Neural progenitor cell (in vitro differentiated cells): Measurements from ENCODE around the gene ZNF253. TPM values are rescaled to one million over a fixed set of nuclear protein-coding genes. Genes with fewer than 3 reads are reported as not detected.
"Not testable (repeated sequence)": the region's sequence is repeated elsewhere in the genome, so short reads cannot be mapped to it uniquely, and the experiment has no call there.

Experiments
- DNase-seq: peaks from one replicate; pipeline ENCODE4 v3.0.0-alpha.2; 2016; ENCODE audit warnings: low spot score
- H2AFZ ChIP-seq: fragments of 200-600 bp; sonication (generic); replicated peaks from 2 replicates; pipeline ENCODE4 v1.6.1; 2016; ENCODE audit warnings: antibody characterized with exemption
- H3F3A ChIP-seq: fragments of 200-600 bp; sonication (generic); 2 replicates; pipeline ENCODE4 v1.6.1; 2016; ENCODE audit warnings: antibody characterized with exemption, low read depth
- H3K27ac ChIP-seq: fragments of 200-600 bp; sonication (generic); 2 replicates; pipeline ENCODE4 v1.5.1; 2016; ENCODE audit warnings: mild to moderate bottlenecking
- H3K27me3 ChIP-seq: fragments of 200-600 bp; sonication (generic); 2 replicates; pipeline ENCODE4 v1.6.1; 2016; ENCODE audit warnings: mild to moderate bottlenecking, moderate library complexity
- H3K36me3 ChIP-seq: fragments of 200-600 bp; sonication (generic); 2 replicates; pipeline ENCODE4 v1.5.1; 2016
- H3K4me1 ChIP-seq: fragments of 200-600 bp; sonication (generic); 2 replicates; pipeline ENCODE4 v1.6.1; 2016; ENCODE audit warnings: mixed run types
- H3K4me2 ChIP-seq: fragments of 200-600 bp; sonication (generic); 2 replicates; pipeline ENCODE4 v1.6.1; 2016
- H3K4me3 ChIP-seq: fragments of 200-600 bp; sonication (generic); 2 replicates; pipeline ENCODE4 v1.5.1; 2016
- H3K79me2 ChIP-seq: fragments of 200-600 bp; sonication (generic); 2 replicates; pipeline ENCODE4 v1.6.1; 2016; ENCODE audit warnings: low read depth
- H3K9ac ChIP-seq: fragments of 200-600 bp; sonication (generic); 2 replicates; pipeline ENCODE4 v1.6.1; 2016
- H3K9me3 ChIP-seq: fragments of 200-600 bp; sonication (generic); 2 replicates; pipeline ENCODE4 v1.5.1; 2016; ENCODE audit warnings: low read depth
- H4K20me1 ChIP-seq: fragments of 200-600 bp; sonication (generic); 2 replicates; pipeline ENCODE4 v1.6.1; 2016; ENCODE audit warnings: low read depth
- H3K27ac Mint-ChIP-seq: 3 replicates; pipeline ENCODE4 v1.8.0; 2021; ENCODE audit warnings: mixed read lengths
- H3K27me3 Mint-ChIP-seq: 2 replicates; pipeline ENCODE4 v1.8.0; 2022; ENCODE audit warnings: low read depth, mild to moderate bottlenecking, inconsistent platforms, moderate library complexity, mixed read lengths; ENCODE audit not compliant: insufficient read depth
- H3K36me3 Mint-ChIP-seq: 3 replicates; pipeline ENCODE4 v1.8.0; 2021; ENCODE audit warnings: mixed read lengths
- H3K4me1 Mint-ChIP-seq: 3 replicates; pipeline ENCODE4 v1.8.0; 2021; ENCODE audit warnings: mixed read lengths
- H3K4me3 Mint-ChIP-seq: 3 replicates; pipeline ENCODE4 v1.8.0; 2021; ENCODE audit warnings: mild to moderate bottlenecking, moderate library complexity, mixed read lengths
- H3K9me3 Mint-ChIP-seq: 3 replicates; pipeline ENCODE4 v1.8.0; 2020; ENCODE audit warnings: mixed read lengths
- CTCF ChIP-seq: fragments of 200-600 bp; sonication (generic); IDR thresholded peaks from 2 replicates; pipeline ENCODE4 v1.5.1; 2017; ENCODE audit warnings: antibody characterized with exemption, mild to moderate bottlenecking
- EZH2 ChIP-seq: fragments of 200-600 bp; sonication (generic); IDR thresholded peaks from 2 replicates; pipeline ENCODE4 v1.6.1; 2017; ENCODE audit warnings: antibody characterized with exemption, mild to moderate bottlenecking, moderate library complexity
- EZH2phosphoT487 ChIP-seq: fragments of 200-600 bp; sonication (generic); IDR thresholded peaks from 2 replicates; pipeline ENCODE4 v1.6.1; 2017; ENCODE audit warnings: antibody characterized with exemption
- total RNA-seq: library from RNA; depleted of rRNA; stranded (reverse); fragments of >200 nt; gene quantifications from 2 replicates; pipeline ENCODE4 v1.2.3, GENCODE V29; 2015; ENCODE audit warnings: low replicate concordance

ZNF253 gene
- total RNA-seq, 1 donor from 2014 or later: 79.2 TPM

- Histone ChIP-seq H3K9me3 (peaks cover 7% of the 10 kb centered on the region), H3K36me3 (no peaks in the 10 kb centered on the region), H3K4me3 (no peak overlapping the region), H3K4me2 (no peak overlapping the region), H3K9ac (no peak overlapping the region), H4K20me1 (no peaks in the 10 kb centered on the region), H3K4me1 (no peaks in the 10 kb centered on the region), H3F3A (no peaks in the 10 kb centered on the region), H2AFZ (no peak overlapping the region), H3K27me3 (no peaks in the 10 kb centered on the region), H3K79me2 (no peaks in the 10 kb centered on the region), H3K27ac (no peak overlapping the region)
- H3K4me3 Mint-ChIP-seq: no peak overlapping the region
- H3K36me3 Mint-ChIP-seq: no peaks in the 10 kb centered on the region
- no peak overlapping the region for H3K27ac Mint-ChIP-seq
- H3K4me1 Mint-ChIP-seq: no peaks in the 10 kb centered on the region
- peaks cover 27% of the 10 kb centered on the region for H3K9me3 Mint-ChIP-seq
- DNase-seq: no peak
- H3K27me3 Mint-ChIP-seq: no peaks in the 10 kb centered on the region
- TF ChIP-seq EZH2phosphoT487: no peak
- TF ChIP-seq CTCF: no peak
- TF ChIP-seq EZH2: no peak
These were observed 16.6 kb upstream of the ZNF253 start for GRCh38 chr19:19849056-19849455.

GRCh38 chr19:19851740-19852139 is 13.9 kb upstream of the ZNF253 start:
- H3K4me1 ChIP-seq: not testable (repeated sequence)
- H3K9me3 Mint-ChIP-seq: peaks cover 22% of the 10 kb centered on the region

GRCh38 chr19:19858751-19859150 is 6.9 kb upstream of the ZNF253 start:
- no peak overlapping the region for H3K4me3 ChIP-seq
- Mint-ChIP-seq H3K4me3 (no peak overlapping the region), H3K27ac (no peak overlapping the region), H3K9me3 (peaks cover 48% of the 10 kb centered on the region), H3K36me3 (no peaks in the 10 kb centered on the region), H3K27me3 (no peaks in the 10 kb centered on the region), H3K4me1 (no peaks in the 10 kb centered on the region)
- H4K20me1 ChIP-seq: no peaks in the 10 kb centered on the region
- DNase-seq: no peak
- H3K36me3 ChIP-seq: no peaks in the 10 kb centered on the region
- TF ChIP-seq EZH2phosphoT487 (no peak), CTCF (no peak)
- H3K79me2 ChIP-seq: peaks cover 15% of the 10 kb centered on the region
- H3F3A ChIP-seq: no peaks in the 10 kb centered on the region
- no peaks in the 10 kb centered on the region for H3K9me3 ChIP-seq
- no peaks in the 10 kb centered on the region for H3K27me3 ChIP-seq
- no peak overlapping the region for H3K4me2 ChIP-seq
- H2AFZ ChIP-seq: no peak overlapping the region
- H3K9ac ChIP-seq: no peak overlapping the region
- H3K4me1 ChIP-seq: no peaks in the 10 kb centered on the region
- H3K27ac ChIP-seq: no peak overlapping the region

More at GRCh38 chr19:19851740-19852139, 13.9 kb upstream of the ZNF253 start:
- H3F3A ChIP-seq, H2AFZ ChIP-seq, H3K4me3 Mint-ChIP-seq, H3K79me2 ChIP-seq, H4K20me1 ChIP-seq, H3K4me3 ChIP-seq, H3K36me3 Mint-ChIP-seq, H3K27me3 ChIP-seq, H3K27me3 Mint-ChIP-seq, H3K9me3 ChIP-seq, H3K4me2 ChIP-seq, H3K27ac Mint-ChIP-seq, H3K27ac ChIP-seq, H3K36me3 ChIP-seq, DNase-seq, H3K9ac ChIP-seq, H3K4me1 Mint-ChIP-seq: not testable (repeated sequence)

- H3F3A ChIP-seq: peaks cover 3% of the 10 kb centered on the region
- DNase-seq: peak; percentile 75
- TF ChIP-seq EZH2 (no peak), CTCF (no peak), EZH2phosphoT487 (no peak)
- no peak overlapping the region for H3K27ac Mint-ChIP-seq
- H2AFZ ChIP-seq: no peak overlapping the region
- peaks cover 17% of the 10 kb centered on the region for H3K79me2 ChIP-seq
- H3K4me2 ChIP-seq: peak overlapping the region; percentile 68
- no peaks in the 10 kb centered on the region for H3K9me3 ChIP-seq
- H3K4me3 Mint-ChIP-seq: no peak overlapping the region
- H3K27ac ChIP-seq: no peak overlapping the region
- H3K4me3 ChIP-seq: peak overlapping the region; percentile 43
- H3K27me3 Mint-ChIP-seq: peaks cover 4% of the 10 kb centered on the region
- H3K36me3 ChIP-seq: no peaks in the 10 kb centered on the region
- no peaks in the 10 kb centered on the region for H4K20me1 ChIP-seq
- peak overlapping the region; percentile 68 for H3K9ac ChIP-seq
- no peaks in the 10 kb centered on the region for H3K4me1 Mint-ChIP-seq
- H3K27me3 ChIP-seq: no peaks in the 10 kb centered on the region
- H3K9me3 Mint-ChIP-seq: peaks cover 57% of the 10 kb centered on the region
- no peaks in the 10 kb centered on the region for H3K4me1 ChIP-seq
- H3K36me3 Mint-ChIP-seq: no peaks in the 10 kb centered on the region
These were observed 4.8 kb upstream of the ZNF253 start for GRCh38 chr19:19860756-19861390.
